Neural cell (in vitro differentiated cells): ENCODE data around the gene NTF3. TPM values are rescaled to one million over a fixed set of nuclear protein-coding genes. Genes with fewer than 3 reads are reported as not detected.

Source experiments
- H2AFZ ChIP-seq: fragments of 200-600, 300-800 bp; sonication (generic), shearing (Covaris generic); 2 replicates; pipeline ENCODE4 v1.6.0; 2014; ENCODE audit warnings: low read depth, mild to moderate bottlenecking, antibody characterized with exemption, low read length, moderate library complexity
- H3F3A ChIP-seq: fragments of 200-600 bp; shearing (Covaris generic); 2 replicates; pipeline ENCODE4 v1.6.1; 2016; ENCODE audit warnings: mild to moderate bottlenecking, moderate library complexity, mixed read lengths, antibody characterized with exemption, low read length; ENCODE audit not compliant: insufficient read depth, poor library complexity, severe bottlenecking
- H3K27ac ChIP-seq: fragments of 200-600, 300-800 bp; sonication (generic), shearing (Covaris generic); 2 replicates; pipeline ENCODE4 v1.5.1; 2014; ENCODE audit warnings: mild to moderate bottlenecking, low read length, moderate library complexity
- H3K27me3 ChIP-seq: fragments of 300-800, 200-600 bp; sonication (generic), shearing (Covaris generic); 2 replicates; pipeline ENCODE4 v1.6.0; 2014; ENCODE audit warnings: mild to moderate bottlenecking, low read depth, low read length, moderate library complexity; ENCODE audit not compliant: insufficient read depth
- H3K36me3 ChIP-seq: fragments of 300-800, 200-600 bp; sonication (generic), shearing (Covaris generic); 2 replicates; pipeline ENCODE4 v1.5.1; 2014; ENCODE audit warnings: mild to moderate bottlenecking, antibody characterized with exemption, low read length, moderate library complexity; ENCODE audit not compliant: insufficient read depth
- H3K4me2 ChIP-seq: fragments of 300-800, 200-600 bp; sonication (generic), shearing (Covaris generic); 2 replicates; pipeline ENCODE4 v1.6.0; 2014; ENCODE audit warnings: mild to moderate bottlenecking, low read length
- H3K4me3 ChIP-seq: fragments of 300-800, 200-600 bp; sonication (generic), shearing (Covaris generic); 2 replicates; pipeline ENCODE4 v1.5.1; 2014; ENCODE audit warnings: mild to moderate bottlenecking, low read length, moderate library complexity
- H3K79me2 ChIP-seq: fragments of 200-600 bp; shearing (Covaris generic); replicated peaks from 2 replicates; pipeline ENCODE4 v1.6.0; 2014; ENCODE audit warnings: mild to moderate bottlenecking, low read length, moderate library complexity; ENCODE audit not compliant: insufficient read depth
- H3K9ac ChIP-seq: fragments of 300-800, 200-600 bp; sonication (generic), shearing (Covaris generic); 2 replicates; pipeline ENCODE4 v1.6.1; 2016; ENCODE audit warnings: mild to moderate bottlenecking, low read length, mixed read lengths
- H3K9me2 ChIP-seq: fragments of 200-600 bp; shearing (Covaris generic); 2 replicates; pipeline ENCODE4 v1.6.1; 2016; ENCODE audit warnings: mild to moderate bottlenecking, low read length, mixed read lengths; ENCODE audit not compliant: insufficient read depth
- H3K9me3 ChIP-seq: fragments of 200-600, 300-800 bp; sonication (generic), shearing (Covaris generic); 2 replicates; pipeline ENCODE4 v1.6.1; 2016; ENCODE audit warnings: mild to moderate bottlenecking, mixed run types, low read length, moderate library complexity, mixed read lengths
- H4K20me1 ChIP-seq: fragments of 200-600 bp; shearing (Covaris generic); 2 replicates; pipeline ENCODE4 v1.6.1; 2016; ENCODE audit warnings: mild to moderate bottlenecking, mixed run types; ENCODE audit not compliant: insufficient read depth
- EP300 ChIP-seq: fragments of 450-650 bp; conservative IDR thresholded peaks from 2 replicates; pipeline ENCODE4 v1.6.1; 2014; ENCODE audit warnings: antibody characterized with exemption, mild to moderate bottlenecking, moderate library complexity; ENCODE audit not compliant: poor library complexity, severe bottlenecking
- EZH2 ChIP-seq: fragments of 200-600, 300-800 bp; shearing (Covaris generic), sonication (generic); IDR thresholded peaks from 2 replicates; pipeline ENCODE4 v1.6.1; 2014; ENCODE audit warnings: antibody characterized with exemption, low read length, borderline replicate concordance, mild to moderate bottlenecking; ENCODE audit not compliant: insufficient read depth, poor library complexity, severe bottlenecking
- MXI1 ChIP-seq: fragments of 450-650 bp; conservative IDR thresholded peaks from 2 replicates; pipeline ENCODE4 v1.6.1; 2014; ENCODE audit warnings: antibody characterized with exemption, mild to moderate bottlenecking; ENCODE audit not compliant: poor library complexity, severe bottlenecking
- POLR2AphosphoS5 ChIP-seq: IDR thresholded peaks from 2 replicates; pipeline ENCODE4 v1.6.1; 2012
- RAD21 ChIP-seq: fragments of 450-650 bp; conservative IDR thresholded peaks from 2 replicates; pipeline ENCODE4 v1.6.1; 2014; ENCODE audit warnings: antibody characterized with exemption, mild to moderate bottlenecking, moderate library complexity
- REST ChIP-seq: IDR thresholded peaks from 2 replicates; pipeline ENCODE4 v1.6.1; 2012; ENCODE audit warnings: borderline replicate concordance
- SMC3 ChIP-seq: fragments of 450-650 bp; conservative IDR thresholded peaks from 2 replicates; pipeline ENCODE4 v1.6.1; 2014; ENCODE audit warnings: antibody characterized with exemption, mild to moderate bottlenecking, moderate library complexity; ENCODE audit not compliant: poor library complexity
- TAF1 ChIP-seq: IDR thresholded peaks from 2 replicates; pipeline ENCODE4 v1.6.1; 2012; ENCODE audit warnings: low read depth
- polyA plus RNA-seq: library from polyadenylated mRNA; depleted of rRNA; stranded (reverse); fragments of >200 nt; gene quantifications from 2 replicates; pipeline ENCODE4 v1.2.3, GENCODE V29; 2014
- TF ChIP-seq, protein P1 (sequence below): fragments of 450-650 bp; IDR thresholded peaks from 2 replicates; pipeline ENCODE4 v1.5.1; 2014; ENCODE audit warnings: antibody characterized with exemption, mild to moderate bottlenecking, moderate library complexity; ENCODE audit not compliant: poor library complexity, severe bottlenecking

Gene NTF3
- polyA plus RNA-seq, 1 donor from 2014 or later: not detected

- H3K36me3 ChIP-seq: no peaks in the 10 kb centered on the region
- no peaks in the 10 kb centered on the region for H3F3A ChIP-seq
- H3K79me2 ChIP-seq: no peaks in the 10 kb centered on the region
- no peak overlapping the region for H3K4me2 ChIP-seq
- no peak overlapping the region for H2AFZ ChIP-seq
- no peak overlapping the region for H3K9ac ChIP-seq
- no peaks in the 10 kb centered on the region for H3K9me2 ChIP-seq
- no peak for TF ChIP-seq RAD21
- no peak for TF ChIP-seq SMC3
- no peak for TF ChIP-seq EZH2
- TF ChIP-seq TAF1: no peak
- TF ChIP-seq, protein P1, sequence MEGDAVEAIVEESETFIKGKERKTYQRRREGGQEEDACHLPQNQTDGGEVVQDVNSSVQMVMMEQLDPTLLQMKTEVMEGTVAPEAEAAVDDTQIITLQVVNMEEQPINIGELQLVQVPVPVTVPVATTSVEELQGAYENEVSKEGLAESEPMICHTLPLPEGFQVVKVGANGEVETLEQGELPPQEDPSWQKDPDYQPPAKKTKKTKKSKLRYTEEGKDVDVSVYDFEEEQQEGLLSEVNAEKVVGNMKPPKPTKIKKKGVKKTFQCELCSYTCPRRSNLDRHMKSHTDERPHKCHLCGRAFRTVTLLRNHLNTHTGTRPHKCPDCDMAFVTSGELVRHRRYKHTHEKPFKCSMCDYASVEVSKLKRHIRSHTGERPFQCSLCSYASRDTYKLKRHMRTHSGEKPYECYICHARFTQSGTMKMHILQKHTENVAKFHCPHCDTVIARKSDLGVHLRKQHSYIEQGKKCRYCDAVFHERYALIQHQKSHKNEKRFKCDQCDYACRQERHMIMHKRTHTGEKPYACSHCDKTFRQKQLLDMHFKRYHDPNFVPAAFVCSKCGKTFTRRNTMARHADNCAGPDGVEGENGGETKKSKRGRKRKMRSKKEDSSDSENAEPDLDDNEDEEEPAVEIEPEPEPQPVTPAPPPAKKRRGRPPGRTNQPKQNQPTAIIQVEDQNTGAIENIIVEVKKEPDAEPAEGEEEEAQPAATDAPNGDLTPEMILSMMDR: no peak
- no peak for TF ChIP-seq MXI1
- TF ChIP-seq POLR2AphosphoS5: no peak
- no peak for TF ChIP-seq REST
- no peaks in the 10 kb centered on the region for H3K27me3 ChIP-seq
- no peaks in the 10 kb centered on the region for H4K20me1 ChIP-seq
- H3K27ac ChIP-seq: no peak overlapping the region
- H3K9me3 ChIP-seq: no peaks in the 10 kb centered on the region
- H3K4me3 ChIP-seq: no peak overlapping the region
Measured at GRCh38 chr12:5507944-5508343, 76.0 kb downstream of the NTF3 start.

DNA sequence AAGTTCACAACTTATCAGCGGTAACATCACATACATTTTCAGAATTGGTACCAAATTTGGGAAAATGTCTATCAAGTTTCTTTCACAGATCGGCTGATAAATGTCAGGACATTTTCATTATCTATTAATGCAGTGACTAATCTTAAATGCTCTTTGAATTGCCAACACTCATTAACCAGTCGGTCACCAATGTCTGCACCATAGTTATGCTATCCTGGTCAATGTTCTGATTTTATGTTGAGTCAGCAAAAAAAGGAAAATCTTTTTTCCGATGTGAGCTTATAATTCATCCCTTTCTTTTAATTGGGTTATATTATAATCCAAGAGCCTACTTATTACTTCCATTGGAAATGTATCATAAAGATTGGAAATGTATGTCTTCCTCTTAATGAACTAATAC lies 77.2 kb downstream of the NTF3 start:
- H4K20me1 ChIP-seq: no peaks in the 10 kb centered on the region
- no peaks in the 10 kb centered on the region for H3K9me2 ChIP-seq
- no peak for TF ChIP-seq EZH2
- no peak for TF ChIP-seq SMC3
- TF ChIP-seq REST: no peak
- TF ChIP-seq EP300: no peak
- TF ChIP-seq MXI1: no peak
- TF ChIP-seq TAF1: no peak
- no peak for TF ChIP-seq POLR2AphosphoS5
- no peak overlapping the region for H3K27ac ChIP-seq
- no peaks in the 10 kb centered on the region for H3K79me2 ChIP-seq
- no peaks in the 10 kb centered on the region for H3K27me3 ChIP-seq
- H3K4me2 ChIP-seq: no peak overlapping the region
- H3K36me3 ChIP-seq: no peaks in the 10 kb centered on the region
- no peaks in the 10 kb centered on the region for H3K9me3 ChIP-seq
- no peak overlapping the region for H3K9ac ChIP-seq
- no peak overlapping the region for H3K4me3 ChIP-seq
- H2AFZ ChIP-seq: no peak overlapping the region
- H3F3A ChIP-seq: no peaks in the 10 kb centered on the region
